UCSD-AML1 (cell line): ENCODE measurements around the gene PCDH11Y.
"Not testable (repeated sequence)": the region's sequence is repeated elsewhere in the genome, so short reads cannot be mapped to it uniquely, and the experiment has no call there.

Experiments
- DNase-seq: peaks from one replicate; lab custom pipeline; 2025; ENCODE audit not compliant: unreplicated experiment; lab: John Stamatoyannopoulos, UW

PCDH11Y gene, protein sequence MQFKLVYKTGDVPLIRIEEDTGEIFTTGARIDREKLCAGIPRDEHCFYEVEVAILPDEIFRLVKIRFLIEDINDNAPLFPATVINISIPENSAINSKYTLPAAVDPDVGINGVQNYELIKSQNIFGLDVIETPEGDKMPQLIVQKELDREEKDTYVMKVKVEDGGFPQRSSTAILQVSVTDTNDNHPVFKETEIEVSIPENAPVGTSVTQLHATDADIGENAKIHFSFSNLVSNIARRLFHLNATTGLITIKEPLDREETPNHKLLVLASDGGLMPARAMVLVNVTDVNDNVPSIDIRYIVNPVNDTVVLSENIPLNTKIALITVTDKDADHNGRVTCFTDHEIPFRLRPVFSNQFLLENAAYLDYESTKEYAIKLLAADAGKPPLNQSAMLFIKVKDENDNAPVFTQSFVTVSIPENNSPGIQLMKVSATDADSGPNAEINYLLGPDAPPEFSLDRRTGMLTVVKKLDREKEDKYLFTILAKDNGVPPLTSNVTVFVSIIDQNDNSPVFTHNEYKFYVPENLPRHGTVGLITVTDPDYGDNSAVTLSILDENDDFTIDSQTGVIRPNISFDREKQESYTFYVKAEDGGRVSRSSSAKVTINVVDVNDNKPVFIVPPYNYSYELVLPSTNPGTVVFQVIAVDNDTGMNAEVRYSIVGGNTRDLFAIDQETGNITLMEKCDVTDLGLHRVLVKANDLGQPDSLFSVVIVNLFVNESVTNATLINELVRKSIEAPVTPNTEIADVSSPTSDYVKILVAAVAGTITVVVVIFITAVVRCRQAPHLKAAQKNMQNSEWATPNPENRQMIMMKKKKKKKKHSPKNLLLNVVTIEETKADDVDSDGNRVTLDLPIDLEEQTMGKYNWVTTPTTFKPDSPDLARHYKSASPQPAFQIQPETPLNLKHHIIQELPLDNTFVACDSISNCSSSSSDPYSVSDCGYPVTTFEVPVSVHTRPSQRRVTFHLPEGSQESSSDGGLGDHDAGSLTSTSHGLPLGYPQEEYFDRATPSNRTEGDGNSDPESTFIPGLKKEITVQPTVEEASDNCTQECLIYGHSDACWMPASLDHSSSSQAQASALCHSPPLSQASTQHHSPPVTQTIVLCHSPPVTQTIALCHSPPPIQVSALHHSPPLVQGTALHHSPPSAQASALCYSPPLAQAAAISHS (N-terminal part only)

DNA sequence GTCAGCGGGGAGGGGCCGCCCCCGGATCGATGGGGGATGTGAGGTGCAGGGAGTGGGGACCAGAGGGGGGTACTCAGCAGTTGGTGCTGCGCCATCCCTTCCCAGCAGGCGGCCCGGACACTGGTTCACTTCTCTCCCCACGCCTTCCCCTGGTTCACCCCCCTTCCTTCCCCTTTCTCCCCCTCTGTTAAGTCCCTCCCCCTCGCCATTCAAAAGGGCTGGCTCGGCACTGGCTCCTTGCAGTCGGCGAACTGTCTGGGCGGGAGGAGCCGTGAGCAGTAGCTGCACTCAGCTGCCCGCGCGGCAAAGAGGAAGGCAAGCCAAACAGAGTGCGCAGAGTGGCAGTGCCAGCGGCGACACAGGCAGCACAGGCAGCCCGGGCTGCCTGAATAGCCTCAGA, at the start of gene PCDH11Y:
TSS of gene PCDH11Y (plus strand) at position 240 of the 400 bp plus-strand sequence. CDS start 56,804 bp downstream, outside the sequence.
- not testable (repeated sequence) for DNase-seq

DNA sequence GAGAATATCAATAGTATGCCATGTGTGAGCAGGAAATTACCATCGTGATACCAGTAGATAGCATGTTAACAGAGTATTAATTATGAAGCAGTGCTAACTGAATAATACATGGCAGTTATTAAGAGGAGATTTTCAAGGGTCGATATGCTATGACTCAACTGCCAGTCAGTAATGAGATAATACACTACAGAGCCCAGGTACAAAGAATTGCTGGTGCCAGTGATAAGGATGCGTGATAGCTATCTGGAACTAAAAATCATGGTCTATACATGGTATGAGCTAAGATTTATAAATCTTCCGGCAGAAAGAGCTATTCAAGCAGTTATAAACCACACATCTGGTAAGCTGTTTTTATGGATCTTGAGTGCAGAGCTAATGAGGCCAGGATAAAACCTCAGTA, 32.2 kb upstream of the PCDH11Y start:
- not testable (repeated sequence) for DNase-seq

DNA sequence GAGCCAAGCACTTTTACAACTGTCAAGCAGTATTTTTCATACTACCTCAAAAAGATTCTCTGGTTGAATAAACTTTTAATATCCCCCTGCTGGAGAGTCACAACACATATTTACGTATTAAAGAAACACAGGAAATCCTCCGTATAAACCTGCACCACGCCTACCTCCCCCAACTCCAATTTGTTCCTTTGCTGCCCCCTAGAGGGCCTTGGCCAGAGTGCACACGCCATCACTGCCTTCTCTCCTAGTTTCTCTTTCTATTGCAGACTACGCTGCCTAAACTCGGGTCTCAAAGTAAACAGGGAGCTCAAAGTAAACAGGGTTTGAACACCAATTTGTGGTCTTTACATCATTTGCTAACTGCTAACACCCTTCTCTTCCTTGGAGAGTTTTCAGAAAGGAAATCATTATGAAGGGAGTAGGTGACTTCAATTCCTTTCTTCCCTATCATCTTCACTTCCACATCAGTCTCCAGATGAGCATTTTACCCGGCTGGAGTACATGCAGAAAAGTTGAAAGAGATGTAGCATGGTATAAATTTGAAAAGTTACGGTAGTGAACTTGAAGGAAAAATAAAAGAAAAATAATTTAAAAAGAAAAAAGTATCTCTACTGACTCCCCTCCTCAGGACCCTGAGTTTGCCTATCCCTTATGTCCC, 8.2 kb upstream of the PCDH11Y start:
- DNase-seq: not testable (repeated sequence)

DNA sequence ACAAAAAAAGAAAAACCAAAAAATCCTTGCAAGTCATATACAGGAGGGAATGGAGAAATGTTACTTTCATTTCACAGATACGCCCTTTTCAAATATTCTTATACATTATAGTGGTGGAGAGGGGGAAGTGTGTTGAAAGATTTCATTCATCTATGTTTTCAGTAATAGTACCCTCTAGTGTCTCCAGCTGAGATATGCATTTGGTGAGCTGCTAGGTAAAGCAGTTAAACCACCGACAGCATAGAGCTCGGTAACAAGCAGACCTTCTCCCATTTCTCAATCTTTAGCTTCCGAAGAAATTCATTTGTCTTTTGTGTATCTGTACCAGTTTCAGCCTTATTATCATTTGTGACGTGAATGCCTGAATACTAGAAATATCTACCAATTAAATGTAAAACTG, 5.2 kb upstream of the PCDH11Y start:
- DNase-seq: not testable (repeated sequence)

DNA sequence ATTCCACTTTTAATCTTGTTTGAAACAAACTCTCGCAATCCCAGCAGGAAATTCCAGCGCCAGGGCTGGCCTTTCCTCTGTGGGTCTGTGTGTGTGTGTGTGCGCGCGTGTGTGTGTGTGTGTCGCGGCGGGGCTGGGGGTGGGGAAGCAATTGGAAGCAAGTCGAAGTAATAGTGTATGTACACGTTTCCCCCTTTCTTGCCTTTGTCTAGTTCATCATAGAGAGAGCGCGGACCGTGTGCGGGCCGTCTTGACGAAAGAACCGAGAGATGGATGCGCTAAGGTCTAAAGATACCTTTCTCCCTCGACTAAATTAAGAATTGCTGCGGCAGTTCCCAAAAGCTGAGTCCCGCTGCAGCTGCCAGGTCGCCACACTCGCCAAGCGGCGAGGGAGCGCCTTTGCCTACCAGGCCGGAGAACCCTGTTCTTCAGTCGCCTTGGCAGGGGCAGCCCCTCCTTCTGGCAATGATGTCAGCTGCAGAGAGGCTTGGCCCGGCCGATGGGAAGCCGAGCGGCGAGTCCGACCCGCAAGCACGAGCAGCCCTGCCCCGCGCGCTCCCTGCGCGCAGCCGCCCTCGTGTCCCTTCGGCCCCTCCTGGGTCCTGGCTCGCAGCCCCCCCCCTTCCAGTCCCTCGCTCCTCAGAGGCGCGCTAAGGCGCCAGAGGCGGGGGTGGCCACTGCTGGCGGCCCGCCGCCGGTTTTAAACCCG, 2.5 kb downstream of the PCDH11Y start:
- DNase-seq: not testable (repeated sequence)

DNA sequence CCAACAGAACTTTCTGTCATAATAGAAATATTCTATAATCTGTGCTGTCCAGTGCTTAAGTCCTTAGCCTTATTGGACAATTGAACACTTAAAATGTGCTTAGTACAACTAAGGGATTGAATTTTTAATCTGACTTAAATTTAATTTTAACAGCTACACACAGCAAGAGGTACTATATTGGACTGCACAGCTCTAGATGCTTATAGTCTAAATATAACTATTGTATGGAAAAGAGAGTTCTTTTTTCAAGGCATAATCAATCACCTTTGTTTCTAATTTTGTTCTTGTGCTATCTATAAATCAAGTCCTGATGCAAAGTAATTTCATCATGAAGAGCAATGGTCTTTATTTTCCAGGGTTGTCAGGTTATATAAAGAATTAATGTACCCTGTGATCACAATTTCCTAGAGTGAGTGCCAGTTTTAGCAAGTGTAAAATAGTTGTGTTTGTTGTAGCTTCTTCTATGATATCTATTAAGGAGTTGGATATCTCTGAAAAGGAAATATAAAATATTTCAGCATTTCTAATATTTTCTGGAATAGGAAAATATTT, 39.0 kb downstream of the PCDH11Y start:
- DNase-seq: not testable (repeated sequence)

DNA sequence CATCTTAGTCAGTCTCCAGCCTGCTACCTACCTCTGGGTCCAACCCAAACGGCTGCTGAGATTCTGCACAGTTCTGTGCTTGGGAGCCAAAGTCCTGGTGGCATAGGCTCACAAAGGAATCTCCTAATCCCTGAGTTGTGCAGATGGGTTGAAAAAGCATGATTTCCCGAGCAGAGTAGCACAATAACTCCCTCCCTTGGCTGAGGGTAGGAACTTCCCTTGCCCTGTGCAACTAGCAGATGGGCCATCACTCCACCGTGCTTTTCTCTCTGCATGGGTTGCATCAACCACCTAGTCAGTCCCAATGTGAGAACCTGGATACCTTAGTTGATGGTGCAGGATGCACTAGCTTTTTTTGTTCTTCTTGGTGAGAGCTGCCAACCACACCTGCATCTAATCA, 82.9 kb downstream of the PCDH11Y start:
- DNase-seq: not testable (repeated sequence)

DNA sequence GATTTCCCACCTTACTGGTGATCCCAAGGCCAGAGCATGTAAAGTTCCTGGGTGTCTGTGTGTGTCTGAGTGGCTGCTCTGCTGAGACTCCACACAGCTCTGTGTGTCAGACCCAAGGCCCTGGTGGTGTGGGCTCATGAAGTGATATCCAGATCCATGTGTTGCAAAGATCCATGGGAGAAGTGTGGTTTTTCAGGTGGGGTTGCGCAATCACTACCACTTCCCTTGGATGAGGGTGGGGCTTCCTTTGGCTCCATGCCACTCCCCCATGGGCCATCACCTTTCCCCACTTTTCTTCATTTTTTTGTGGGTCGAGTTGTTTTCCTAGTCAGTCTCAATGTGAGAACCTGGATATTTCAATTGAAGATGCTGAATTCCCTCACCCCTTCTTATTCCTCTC, 182.9 kb downstream of the PCDH11Y start:
- not testable (repeated sequence) for DNase-seq

DNA sequence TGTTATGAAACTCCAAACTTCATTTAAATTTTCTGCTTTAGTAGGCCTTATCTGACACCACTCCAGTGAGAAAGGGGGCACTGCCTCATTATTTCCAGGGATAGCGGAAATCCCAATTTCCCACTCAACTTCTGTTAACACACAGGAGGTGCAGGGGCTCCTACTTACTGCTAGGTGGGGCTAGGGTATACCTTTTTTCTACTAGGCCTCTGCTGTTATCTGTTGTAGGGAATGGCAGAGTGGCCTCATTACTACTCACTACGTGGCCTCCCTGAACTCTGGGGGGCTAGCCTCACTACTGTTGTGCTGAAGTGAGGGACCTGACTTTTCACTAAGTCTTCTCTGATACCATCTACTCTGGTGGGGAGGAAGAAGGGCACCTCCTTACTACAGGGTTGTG, 215.0 kb downstream of the PCDH11Y start:
- not testable (repeated sequence) for DNase-seq

DNA sequence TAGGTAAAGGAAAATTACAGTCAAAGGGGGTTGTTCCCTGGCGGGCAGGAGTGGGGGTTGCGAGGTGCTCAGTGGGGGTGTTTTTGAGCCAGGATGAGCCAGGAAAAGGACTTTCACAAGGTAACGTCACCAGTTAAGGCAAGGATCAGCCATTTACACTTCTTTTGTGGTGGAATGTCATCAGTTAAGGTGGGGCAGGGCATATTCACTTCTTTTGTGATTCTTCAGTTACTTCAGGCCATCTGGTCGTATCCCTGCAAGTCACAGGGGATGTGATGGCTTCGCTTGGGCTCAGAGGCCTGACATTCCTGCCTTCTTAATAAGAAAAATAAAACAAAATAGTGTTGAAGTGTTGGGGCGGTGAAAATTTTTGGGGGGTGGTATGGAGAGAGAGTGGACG, 324.8 kb downstream of the PCDH11Y start:
- not testable (repeated sequence) for DNase-seq

DNA sequence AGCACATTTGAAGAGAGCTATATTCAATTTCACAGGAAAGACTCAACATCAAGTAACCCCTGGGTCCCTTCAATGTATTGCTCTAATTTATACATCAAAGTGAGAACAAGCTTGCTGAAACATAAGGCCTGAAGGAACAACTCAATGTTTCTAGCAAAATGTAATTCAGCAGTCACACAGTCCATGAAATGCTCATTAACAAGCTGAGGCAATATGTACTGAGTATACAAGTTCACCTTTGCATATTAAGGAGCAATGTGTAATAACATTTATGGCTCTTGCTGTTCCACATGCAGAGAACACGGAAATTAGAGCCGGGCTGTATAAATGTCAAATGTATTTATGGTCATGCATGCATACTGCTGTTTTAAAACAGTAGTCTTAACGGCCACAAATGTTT, 342.1 kb downstream of the PCDH11Y start:
- DNase-seq: not testable (repeated sequence)

DNA sequence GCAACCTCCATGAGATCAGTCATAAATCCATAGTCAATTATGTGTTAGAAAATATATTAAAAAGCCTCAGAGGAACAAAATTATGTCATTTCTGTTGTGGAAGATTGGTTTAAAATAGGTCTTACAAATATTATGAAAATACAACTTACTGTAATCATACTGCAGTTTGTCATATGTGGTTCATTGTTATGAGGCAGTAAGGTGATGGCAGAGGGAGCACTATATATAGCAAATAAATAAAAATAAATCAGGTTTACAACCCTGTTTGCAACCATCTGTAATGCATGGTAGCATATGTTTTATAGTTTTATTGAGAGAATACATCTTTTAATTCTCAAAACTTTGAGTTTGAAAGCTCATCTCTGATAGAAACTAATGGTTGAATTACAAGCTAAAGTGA, 543.6 kb downstream of the PCDH11Y start:
- DNase-seq: not testable (repeated sequence)

DNA sequence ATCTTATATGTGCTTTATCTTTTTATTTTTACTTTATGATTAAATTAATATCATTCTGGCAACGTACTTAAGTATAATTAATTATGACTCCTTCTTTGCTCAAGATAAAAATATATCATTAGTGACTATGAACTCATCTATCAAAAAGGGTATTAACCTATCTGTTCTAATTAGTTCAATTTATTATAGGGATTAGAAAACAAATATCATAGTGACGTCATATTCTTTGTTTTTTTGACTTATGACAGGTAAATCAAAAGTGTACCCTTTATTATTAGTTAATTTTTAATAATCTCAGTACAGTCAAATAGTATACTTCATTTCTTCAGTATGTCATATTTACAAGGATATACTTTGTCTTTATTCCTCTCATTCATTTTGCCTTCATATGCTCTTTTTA, 638.5 kb downstream of the PCDH11Y start:
- DNase-seq: not testable (repeated sequence)

DNA sequence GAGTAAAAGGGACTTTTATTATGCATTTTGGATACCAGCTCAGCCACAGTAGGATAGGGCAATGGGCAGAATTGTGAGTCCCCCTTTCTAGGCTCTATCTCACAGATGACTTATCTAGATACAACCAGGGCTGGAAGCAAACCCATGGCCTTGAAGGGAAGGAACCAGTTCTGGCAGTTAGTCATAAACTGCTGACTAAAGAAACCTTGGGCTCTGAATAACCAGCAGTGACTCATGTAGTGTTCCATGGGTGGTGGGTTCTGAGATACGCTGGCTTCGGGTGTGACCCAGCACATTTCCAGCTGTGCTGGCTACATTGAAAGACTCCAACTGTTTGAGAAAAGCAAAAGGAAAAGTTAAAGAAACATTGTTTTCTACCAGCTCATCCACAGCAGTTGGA, 679.2 kb downstream of the PCDH11Y start:
- DNase-seq: not testable (repeated sequence)

DNA sequence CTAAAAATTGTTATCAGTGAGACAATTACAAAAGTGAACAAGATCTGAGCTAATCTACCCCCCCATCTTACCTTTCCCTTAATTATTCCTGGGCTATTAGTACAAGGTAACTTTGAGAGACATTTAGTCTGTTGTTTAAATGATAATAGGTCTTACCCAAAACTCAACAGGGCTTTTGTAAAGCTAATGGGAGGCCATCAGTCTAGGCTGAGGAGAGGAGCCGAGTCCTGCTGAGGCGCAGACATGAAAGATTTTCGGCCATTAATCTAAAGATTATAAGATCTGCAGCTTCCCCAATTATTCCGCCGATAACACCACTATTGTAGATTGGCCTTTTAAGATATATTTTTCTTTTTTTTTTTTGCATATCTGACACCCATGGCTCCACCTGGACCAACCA, 708.6 kb downstream of the PCDH11Y start:
- DNase-seq: not testable (repeated sequence)

DNA sequence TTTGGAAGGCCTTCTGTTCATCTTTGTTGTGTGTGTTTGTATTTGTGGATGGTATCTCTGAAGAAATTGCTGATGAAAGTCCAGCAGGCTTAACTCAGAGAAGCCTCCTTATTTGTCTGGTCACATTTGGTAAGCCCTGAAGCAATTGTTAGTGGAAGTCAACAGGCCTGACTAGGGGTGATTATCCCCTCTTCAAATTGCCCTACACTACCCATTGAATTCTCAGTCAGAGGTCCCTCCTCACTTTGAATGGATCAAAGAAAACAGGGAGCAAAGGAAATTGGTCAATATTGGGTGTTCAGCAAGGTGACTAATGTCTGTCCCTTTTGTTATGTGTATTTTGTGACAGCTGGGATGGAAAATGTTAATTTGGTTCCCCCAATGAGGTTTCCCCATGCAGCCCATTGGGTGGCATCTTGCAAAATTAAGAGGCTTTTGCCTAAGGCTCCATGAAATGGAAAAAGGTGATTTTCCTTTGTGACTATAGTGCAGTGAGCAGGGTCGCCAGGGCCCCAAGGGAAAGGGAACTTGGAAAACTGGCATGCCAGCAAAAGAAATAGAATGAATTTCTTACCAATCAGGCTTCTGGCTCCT, 709.8 kb downstream of the PCDH11Y start:
- DNase-seq: not testable (repeated sequence)

DNA sequence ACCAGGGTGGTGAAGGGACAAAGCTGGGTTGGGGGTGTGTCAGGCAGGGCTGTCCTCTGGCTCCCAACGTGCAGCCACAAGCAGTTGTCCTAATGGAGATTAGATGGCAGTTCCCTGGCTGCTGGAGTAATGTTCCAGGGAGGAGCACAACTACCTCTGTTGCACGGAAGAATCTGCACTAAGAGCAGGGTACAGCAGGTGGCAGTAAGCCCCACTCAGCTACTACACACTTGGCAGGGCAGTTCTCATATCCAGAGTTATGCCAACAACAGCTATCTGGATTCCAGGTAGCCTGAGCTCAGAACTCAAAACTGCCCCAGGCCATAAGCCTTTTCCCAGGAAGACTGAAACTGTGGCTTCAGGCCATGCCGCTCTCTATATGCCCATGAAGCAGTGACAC, 761.3 kb downstream of the PCDH11Y start:
- DNase-seq: not testable (repeated sequence)

DNA sequence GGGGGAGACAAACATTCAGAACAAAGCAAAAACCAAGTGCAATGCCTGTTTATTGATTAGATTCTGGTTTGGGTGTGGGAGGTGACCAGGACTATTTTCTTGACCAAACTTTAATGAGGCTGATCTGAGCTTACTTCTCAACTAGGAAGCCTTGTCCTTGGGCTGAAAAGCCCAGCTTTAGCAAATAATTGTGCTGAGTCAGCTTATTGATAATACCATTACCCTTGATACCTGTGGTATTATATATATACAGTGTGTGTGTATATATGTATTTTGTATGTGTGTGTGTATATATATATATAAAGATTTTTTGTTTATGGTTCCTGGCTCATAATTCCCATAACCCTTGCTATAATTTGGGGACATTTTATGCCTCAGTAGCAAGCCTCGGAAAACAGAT, 776.4 kb downstream of the PCDH11Y start:
- DNase-seq: not testable (repeated sequence)
